ENCODE results near the gene STPG4.

The STPG4 gene

DNA sequence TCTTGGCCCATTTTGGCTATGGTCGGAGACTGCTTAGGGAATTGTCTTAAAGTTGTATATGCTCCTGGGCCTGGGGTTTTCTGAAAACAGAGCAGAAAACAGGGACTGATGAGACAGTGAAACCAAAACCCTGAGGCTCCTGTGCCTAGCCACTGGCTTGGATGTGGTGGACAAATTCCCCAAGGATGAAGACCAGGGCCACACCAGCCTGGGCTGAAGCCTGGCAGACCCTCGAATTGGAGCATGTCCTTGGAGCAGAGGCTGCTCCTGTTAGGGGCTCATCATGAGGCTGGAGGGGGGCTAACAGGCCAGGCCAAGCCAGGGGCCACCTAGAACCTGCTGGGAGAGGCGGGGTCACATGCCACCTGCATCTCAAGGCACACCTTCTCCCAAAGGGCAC lies 68.1 kb downstream of the STPG4 start:
- TF ChIP-seq CREB5 (CRISPR knock-in tag; IDR thresholded peaks at IDR 0.05; ENCODE audit: low read depth) = no peak
- TF ChIP-seq TCF4 (CRISPR knock-in tag; IDR thresholded peaks at IDR 0.05; ENCODE audit: borderline replicate concordance) = no peak
- TF ChIP-seq TOX (CRISPR knock-in tag; IDR thresholded peaks at IDR 0.05; ENCODE audit: borderline replicate concordance) = no peak
- no peak for TF ChIP-seq ISL1 (CRISPR knock-in tag; IDR thresholded peaks at IDR 0.05)
- TF ChIP-seq OSR1 (CRISPR knock-in tag; IDR thresholded peaks at IDR 0.05) = no peak
- ATAC-seq = no peak

GRCh38 chr2:47086571-47086970 lies 68.5 kb downstream of the STPG4 start:
- TF ChIP-seq, protein P1, sequence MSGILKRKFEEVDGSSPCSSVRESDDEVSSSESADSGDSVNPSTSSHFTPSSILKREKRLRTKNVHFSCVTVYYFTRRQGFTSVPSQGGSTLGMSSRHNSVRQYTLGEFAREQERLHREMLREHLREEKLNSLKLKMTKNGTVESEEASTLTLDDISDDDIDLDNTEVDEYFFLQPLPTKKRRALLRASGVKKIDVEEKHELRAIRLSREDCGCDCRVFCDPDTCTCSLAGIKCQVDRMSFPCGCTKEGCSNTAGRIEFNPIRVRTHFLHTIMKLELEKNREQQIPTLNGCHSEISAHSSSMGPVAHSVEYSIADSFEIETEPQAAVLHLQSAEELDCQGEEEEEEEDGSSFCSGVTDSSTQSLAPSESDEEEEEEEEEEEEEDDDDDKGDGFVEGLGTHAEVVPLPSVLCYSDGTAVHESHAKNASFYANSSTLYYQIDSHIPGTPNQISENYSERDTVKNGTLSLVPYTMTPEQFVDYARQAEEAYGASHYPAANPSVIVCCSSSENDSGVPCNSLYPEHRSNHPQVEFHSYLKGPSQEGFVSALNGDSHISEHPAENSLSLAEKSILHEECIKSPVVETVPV (CRISPR knock-in tag; IDR thresholded peaks at IDR 0.05) = 0 out of 2 replicates have a peak, but pooled peaks have one; percentile 47
- TF ChIP-seq ZNF8 (CRISPR knock-in tag; IDR thresholded peaks at IDR 0.05) = peak; percentile 70
- no peak; the same call in 1 of the 2 replicates for TF ChIP-seq BACH2 (CRISPR knock-in tag; IDR thresholded peaks at IDR 0.05; ENCODE audit: borderline replicate concordance)
- TF ChIP-seq ZNF565 (CRISPR knock-in tag; conservative IDR thresholded peaks at IDR 0.05; ENCODE audit: low read depth) = peak; percentile 72; the same call in 1 of the 2 replicates
- no peak for TF ChIP-seq CREB5 (CRISPR knock-in tag; IDR thresholded peaks at IDR 0.05; ENCODE audit: low read depth)
- no peak for TF ChIP-seq GLIS3 (CRISPR knock-in tag; IDR thresholded peaks at IDR 0.05)
- no peak for TF ChIP-seq OSR1 (CRISPR knock-in tag; IDR thresholded peaks at IDR 0.05)
- TF ChIP-seq PATZ1 (CRISPR knock-in tag; IDR thresholded peaks at IDR 0.05; ENCODE audit: borderline replicate concordance) = no peak
- TF ChIP-seq TSHZ2 (CRISPR knock-in tag; IDR thresholded peaks at IDR 0.05) = peak; percentile 100
- TF ChIP-seq ZFP3 (CRISPR knock-in tag; IDR thresholded peaks at IDR 0.05) = no peak; the same call in 1 of the 2 replicates
- no peak for TF ChIP-seq RARB (CRISPR knock-in tag; IDR thresholded peaks at IDR 0.05)
- TF ChIP-seq ZFP30 (CRISPR knock-in tag; IDR thresholded peaks at IDR 0.05) = 0 out of 2 replicates have a peak, but pooled peaks have one; percentile 20
- TF ChIP-seq SNAI2 (CRISPR knock-in tag; IDR thresholded peaks at IDR 0.05) = peak; percentile 45; the same call in 1 of the 2 replicates
- TF ChIP-seq POU6F1 (CRISPR knock-in tag; IDR thresholded peaks at IDR 0.05; ENCODE audit: borderline replicate concordance, low read depth) = no peak
- peak; percentile 86 for TF ChIP-seq PPARA (CRISPR knock-in tag; IDR thresholded peaks at IDR 0.05; ENCODE audit: borderline replicate concordance)
- TF ChIP-seq ARNTL (CRISPR knock-in tag; IDR thresholded peaks at IDR 0.05; ENCODE audit: borderline replicate concordance, low read depth) = peak; percentile 62; the same call in 1 of the 2 replicates
- peak; percentile 62 for TF ChIP-seq ZNF70 (CRISPR knock-in tag; IDR thresholded peaks at IDR 0.05)
- TF ChIP-seq ESRRG (CRISPR knock-in tag; IDR thresholded peaks at IDR 0.05) = 0 out of 2 replicates have a peak, but pooled peaks have one; percentile 37
- TF ChIP-seq TOX (CRISPR knock-in tag; IDR thresholded peaks at IDR 0.05; ENCODE audit: borderline replicate concordance) = no peak
- TF ChIP-seq ISL1 (CRISPR knock-in tag; IDR thresholded peaks at IDR 0.05) = peak; percentile 56
- TF ChIP-seq TCF4 (CRISPR knock-in tag; IDR thresholded peaks at IDR 0.05; ENCODE audit: borderline replicate concordance) = peak; percentile 94
- TF ChIP-seq ZC3H10 (CRISPR knock-in tag; IDR thresholded peaks at IDR 0.05) = no peak
- TF ChIP-seq CSDC2 (CRISPR knock-in tag; IDR thresholded peaks at IDR 0.05) = no peak
- ATAC-seq = peak; percentile 11; the same call in 1 of the 3 replicates
